Measurements from ENCODE around the gene CEBPB. TPM values are rescaled to one million over a fixed set of nuclear protein-coding genes. Genes with fewer than 3 reads are reported as not detected.

Gene CEBPB
- total and polyA plus RNA-seq, 11 donors, result 14.7 to 122 (median 53.7) TPM

DNA sequence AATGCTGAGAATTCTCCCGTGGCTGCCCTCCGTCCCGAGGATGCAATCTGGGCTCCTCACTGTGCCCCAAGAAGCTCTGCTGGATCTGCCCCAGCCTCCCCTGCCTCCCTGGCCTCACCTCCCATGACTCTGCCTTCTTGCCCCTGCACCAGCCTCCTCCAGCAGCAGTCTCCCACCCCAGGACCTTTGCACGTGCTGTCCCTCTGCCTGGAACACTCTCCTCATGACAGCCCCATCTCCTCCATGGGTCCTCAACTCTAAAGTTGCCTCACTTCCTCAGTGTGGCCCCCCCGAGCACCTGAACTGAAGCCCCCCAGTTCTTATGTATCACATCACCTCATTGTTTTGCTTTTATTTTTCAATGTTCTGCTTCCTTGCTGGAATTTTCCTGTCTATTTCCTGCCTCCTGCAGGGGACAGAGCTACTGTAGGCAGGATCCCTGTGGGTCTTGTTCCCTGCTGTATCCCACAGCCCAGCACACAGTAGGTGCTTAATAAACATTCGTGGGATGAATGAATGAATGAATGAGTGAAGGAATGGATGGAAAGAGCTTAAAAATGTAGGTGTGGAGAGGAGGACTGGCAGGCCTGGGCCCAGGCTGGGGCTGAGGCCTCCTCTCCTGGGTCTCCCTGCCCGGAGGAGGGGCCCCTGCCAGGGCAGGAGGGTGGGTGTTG, 42.2 kb downstream of the CEBPB start:
- TF ChIP-seq, protein P1, sequence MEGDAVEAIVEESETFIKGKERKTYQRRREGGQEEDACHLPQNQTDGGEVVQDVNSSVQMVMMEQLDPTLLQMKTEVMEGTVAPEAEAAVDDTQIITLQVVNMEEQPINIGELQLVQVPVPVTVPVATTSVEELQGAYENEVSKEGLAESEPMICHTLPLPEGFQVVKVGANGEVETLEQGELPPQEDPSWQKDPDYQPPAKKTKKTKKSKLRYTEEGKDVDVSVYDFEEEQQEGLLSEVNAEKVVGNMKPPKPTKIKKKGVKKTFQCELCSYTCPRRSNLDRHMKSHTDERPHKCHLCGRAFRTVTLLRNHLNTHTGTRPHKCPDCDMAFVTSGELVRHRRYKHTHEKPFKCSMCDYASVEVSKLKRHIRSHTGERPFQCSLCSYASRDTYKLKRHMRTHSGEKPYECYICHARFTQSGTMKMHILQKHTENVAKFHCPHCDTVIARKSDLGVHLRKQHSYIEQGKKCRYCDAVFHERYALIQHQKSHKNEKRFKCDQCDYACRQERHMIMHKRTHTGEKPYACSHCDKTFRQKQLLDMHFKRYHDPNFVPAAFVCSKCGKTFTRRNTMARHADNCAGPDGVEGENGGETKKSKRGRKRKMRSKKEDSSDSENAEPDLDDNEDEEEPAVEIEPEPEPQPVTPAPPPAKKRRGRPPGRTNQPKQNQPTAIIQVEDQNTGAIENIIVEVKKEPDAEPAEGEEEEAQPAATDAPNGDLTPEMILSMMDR (IDR thresholded peaks at IDR 0.05), result no peak
- TF ChIP-seq POLR2A (IDR thresholded peaks at IDR 0.05), result no peak
- Histone ChIP-seq H3K4me3 (no peak overlapping the region), H3K4me1 (peaks cover 0 to 13% (median 0%) of the 10 kb centered on the region in 12 donors), H3K27ac (no peak overlapping the region), H3K36me3 (no peaks in the 10 kb centered on the region), H3K27me3 (no peaks in the 10 kb centered on the region), H3K9me3 (no peaks in the 10 kb centered on the region)
- intact Hi-C loops (cut with DNase I), result no loop called here
- ATAC-seq (no peak), DNase-seq (no peak)
- 91 to 94% (median 92%) methylated on average over 7 of the region's 7 CpGs for WGBS, 4 donors

DNA sequence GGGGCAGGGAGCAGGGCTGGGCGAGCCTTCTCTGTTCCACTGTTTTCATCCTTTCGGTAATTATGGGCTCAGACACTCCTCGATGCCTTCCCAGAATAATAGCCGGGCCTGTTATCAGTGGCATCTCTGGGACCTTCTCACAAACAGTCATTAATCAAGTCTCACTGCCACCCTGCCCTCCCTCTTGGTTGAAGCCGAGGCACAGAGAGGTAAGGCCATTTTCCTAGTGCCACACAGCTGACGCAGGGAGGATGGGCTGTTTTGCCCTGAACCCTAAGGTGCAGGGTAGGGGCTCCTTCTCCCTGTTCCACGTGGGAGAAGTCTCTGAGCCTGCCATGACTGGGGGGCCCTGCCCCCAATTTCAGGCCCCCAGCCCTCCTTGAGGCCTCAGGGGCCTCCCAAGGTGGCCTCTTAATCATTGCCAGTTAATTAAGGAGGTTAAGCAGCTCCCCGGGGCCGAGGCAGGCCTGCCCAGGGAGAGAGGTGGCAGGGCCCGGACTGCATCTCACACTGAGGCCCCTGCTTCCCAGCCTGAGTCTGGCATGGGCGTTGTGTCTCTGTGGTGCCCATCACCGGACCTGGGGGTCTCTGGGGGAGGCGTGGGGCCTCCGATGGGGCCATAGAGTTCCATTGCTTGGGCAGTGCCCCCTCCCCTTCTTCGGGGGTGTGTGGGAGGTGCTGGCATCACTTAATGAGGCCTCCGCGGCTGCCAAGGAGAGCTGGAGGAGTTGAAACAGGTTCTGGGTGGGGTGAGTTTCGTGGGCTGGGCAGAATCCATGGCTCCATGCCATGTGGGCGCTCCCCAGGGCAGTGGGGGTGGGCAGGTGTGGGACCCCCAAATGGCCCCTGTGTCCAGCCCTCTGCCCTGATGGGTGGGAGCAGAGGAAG, 42.9 kb downstream of the CEBPB start:
- H3K9me3 ChIP-seq, result no peaks in the 10 kb centered on the region
- 73 to 83% (median 82%) methylated on average over 10 to 19 of the region's 19 CpGs for WGBS, 4 donors
- TF ChIP-seq, protein P1 (IDR thresholded peaks at IDR 0.05), result no peak
- TF ChIP-seq POLR2A (IDR thresholded peaks at IDR 0.05), result no peak
- H3K27me3 ChIP-seq, result no peaks in the 10 kb centered on the region
- intact Hi-C loops (cut with DNase I), result no loop called here
- DNase-seq (no peak), ATAC-seq (no peak)
- H3K4me3 ChIP-seq, result no peak overlapping the region
- H3K4me1 ChIP-seq, result peaks cover 0 to 13% (median 0%) of the 10 kb centered on the region in 12 donors
- no peaks in the 10 kb centered on the region for H3K36me3 ChIP-seq
- no peak overlapping the region for H3K27ac ChIP-seq

DNA sequence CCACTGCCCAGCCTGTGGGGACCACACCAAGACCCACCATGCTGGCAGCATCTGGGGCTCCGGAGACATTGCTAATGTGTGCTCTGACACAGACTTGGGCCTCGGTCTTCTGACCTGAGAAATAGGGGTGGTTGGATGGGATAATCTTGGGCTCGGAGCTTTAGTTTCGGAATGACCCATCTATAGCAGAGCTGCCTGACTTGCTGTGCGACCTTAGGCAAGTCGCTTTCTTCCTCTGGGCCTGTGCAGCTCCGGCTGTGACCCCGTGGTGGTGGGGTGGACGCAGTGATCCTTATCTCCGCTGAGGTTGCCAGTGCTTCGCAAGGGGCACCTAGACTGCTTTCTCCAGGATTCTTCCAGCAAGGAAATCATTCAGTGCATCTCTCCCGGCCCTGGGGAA, 43.7 kb downstream of the CEBPB start:
- no peak overlapping the region for H3K4me3 ChIP-seq
- DNase-seq (no peak), ATAC-seq (no peak)
- no peaks in the 10 kb centered on the region for H3K36me3 ChIP-seq
- H3K27ac ChIP-seq, result no peak overlapping the region
- no peak for TF ChIP-seq POLR2A (IDR thresholded peaks at IDR 0.05)
- TF ChIP-seq, protein P1 (IDR thresholded peaks at IDR 0.05), result no peak
- intact Hi-C loops (cut with DNase I), result no loop called here
- H3K27me3 ChIP-seq, result no peaks in the 10 kb centered on the region
- 87 to 88% (median 87%) methylated on average over 11 to 12 of the region's 12 CpGs for WGBS, 4 donors
- H3K4me1 ChIP-seq, result peaks cover 0 to 13% (median 0%) of the 10 kb centered on the region in 12 donors
- H3K9me3 ChIP-seq, result no peaks in the 10 kb centered on the region

DNA sequence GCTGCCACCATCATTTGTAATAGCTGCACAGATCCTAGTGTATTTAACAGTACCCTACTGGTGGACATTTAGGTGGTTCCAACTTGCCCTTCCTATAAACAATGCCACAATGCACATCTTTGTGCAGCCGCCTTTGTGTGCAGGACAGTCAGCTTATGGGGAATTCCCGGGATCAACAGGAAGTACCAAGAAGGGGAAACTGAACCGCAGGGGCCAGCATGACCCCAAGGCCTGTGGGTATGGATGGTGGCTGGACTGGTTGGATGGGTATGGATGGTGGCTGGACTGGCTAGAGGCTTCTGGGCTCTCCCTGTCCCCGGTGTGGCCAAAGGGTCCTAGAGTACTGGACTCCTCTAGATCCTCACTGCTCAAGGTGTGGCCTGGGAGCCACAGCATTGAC, 46.7 kb downstream of the CEBPB start:
- no peaks in the 10 kb centered on the region for H3K36me3 ChIP-seq
- DNase-seq (no peak), ATAC-seq (no peak)
- H3K4me3 ChIP-seq, result no peak overlapping the region
- no peaks in the 10 kb centered on the region for H3K9me3 ChIP-seq
- peaks cover 0 to 13% (median 0%) of the 10 kb centered on the region in 12 donors for H3K4me1 ChIP-seq
- intact Hi-C loops (cut with DNase I), result no loop called here
- WGBS, 4 donors, result 75 to 84% (median 81%) methylated on average over 4 of the region's 4 CpGs
- no peak for TF ChIP-seq POLR2A (IDR thresholded peaks at IDR 0.05)
- TF ChIP-seq, protein P1 (IDR thresholded peaks at IDR 0.05), result no peak
- H3K27me3 ChIP-seq, result no peaks in the 10 kb centered on the region
- no peak overlapping the region for H3K27ac ChIP-seq

Measured in heart left ventricle (tissue), 16 donors.